WTC11 (cell line): ENCODE results near the gene TXN2.

ENCODE experiments used
- CBFB ChIP-seq: sonication (generic); formaldehyde crosslinking; IDR thresholded peaks from 2 replicates; pipeline ENCODE4 v1.8.1; 2022; ENCODE audit warnings: mild to moderate bottlenecking, low read depth, missing genetic modification reagents
- CREM ChIP-seq: sonication (generic); formaldehyde crosslinking; IDR thresholded peaks from 2 replicates; pipeline ENCODE4 v1.8.1; 2022; ENCODE audit warnings: mild to moderate bottlenecking, missing genetic modification reagents, moderate library complexity
- TF ChIP-seq, protein P1 (sequence below): sonication (generic); formaldehyde crosslinking; IDR thresholded peaks from 2 replicates; pipeline ENCODE4 v1.8.0; 2022; ENCODE audit warnings: mild to moderate bottlenecking, missing genetic modification reagents
- TF ChIP-seq, protein P2 (sequence below): sonication (generic); formaldehyde crosslinking; IDR thresholded peaks from 2 replicates; pipeline ENCODE4 v1.8.1; 2023; ENCODE audit warnings: mild to moderate bottlenecking, missing genetic modification reagents, moderate library complexity

DNA sequence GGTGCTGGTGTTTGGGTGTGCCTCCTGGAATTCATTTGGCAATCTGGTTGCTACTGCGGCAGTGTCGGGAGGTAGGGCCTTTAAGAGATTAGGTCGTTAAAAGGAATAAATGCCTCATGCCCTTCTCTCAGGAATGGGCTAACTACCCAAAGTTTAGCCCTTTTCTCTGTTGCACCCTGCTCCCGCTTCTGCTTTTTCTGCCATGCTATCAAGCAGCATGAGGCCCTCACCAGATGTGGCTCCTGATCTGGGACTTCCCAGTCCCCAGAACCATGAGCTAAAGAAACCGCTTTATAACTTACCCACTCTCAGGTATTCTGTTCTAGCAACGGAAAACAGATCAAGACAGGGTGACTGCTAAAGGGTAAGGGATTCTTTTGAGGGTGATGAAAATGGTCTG, 41.2 kb upstream of the TXN2 start:
- TF ChIP-seq, protein P1, sequence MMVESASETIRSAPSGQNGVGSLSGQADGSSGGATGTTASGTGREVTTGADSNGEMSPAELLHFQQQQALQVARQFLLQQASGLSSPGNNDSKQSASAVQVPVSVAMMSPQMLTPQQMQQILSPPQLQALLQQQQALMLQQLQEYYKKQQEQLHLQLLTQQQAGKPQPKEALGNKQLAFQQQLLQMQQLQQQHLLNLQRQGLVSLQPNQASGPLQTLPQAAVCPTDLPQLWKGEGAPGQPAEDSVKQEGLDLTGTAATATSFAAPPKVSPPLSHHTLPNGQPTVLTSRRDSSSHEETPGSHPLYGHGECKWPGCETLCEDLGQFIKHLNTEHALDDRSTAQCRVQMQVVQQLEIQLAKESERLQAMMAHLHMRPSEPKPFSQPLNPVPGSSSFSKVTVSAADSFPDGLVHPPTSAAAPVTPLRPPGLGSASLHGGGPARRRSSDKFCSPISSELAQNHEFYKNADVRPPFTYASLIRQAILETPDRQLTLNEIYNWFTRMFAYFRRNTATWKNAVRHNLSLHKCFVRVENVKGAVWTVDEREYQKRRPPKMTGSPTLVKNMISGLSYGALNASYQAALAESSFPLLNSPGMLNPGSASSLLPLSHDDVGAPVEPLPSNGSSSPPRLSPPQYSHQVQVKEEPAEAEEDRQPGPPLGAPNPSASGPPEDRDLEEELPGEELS: no peak
- TF ChIP-seq CREM (CRISPR knock-in tag) (no peak), CBFB (no peak)
- TF ChIP-seq, protein P2, sequence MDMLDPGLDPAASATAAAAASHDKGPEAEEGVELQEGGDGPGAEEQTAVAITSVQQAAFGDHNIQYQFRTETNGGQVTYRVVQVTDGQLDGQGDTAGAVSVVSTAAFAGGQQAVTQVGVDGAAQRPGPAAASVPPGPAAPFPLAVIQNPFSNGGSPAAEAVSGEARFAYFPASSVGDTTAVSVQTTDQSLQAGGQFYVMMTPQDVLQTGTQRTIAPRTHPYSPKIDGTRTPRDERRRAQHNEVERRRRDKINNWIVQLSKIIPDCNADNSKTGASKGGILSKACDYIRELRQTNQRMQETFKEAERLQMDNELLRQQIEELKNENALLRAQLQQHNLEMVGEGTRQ (CRISPR knock-in tag): no peak
